WERI-Rb-1 (cell line): ENCODE results near the gene PSMD1.

Source experiments
- DNase-seq: peaks from one replicate; pipeline ENCODE4 v3.0.0-alpha.2; 2020
- H3K27ac ChIP-seq: fragments of 250-450 bp; sonication (Bioruptor Pico); 2 replicates; pipeline ENCODE4 v1.5.1; 2020; ENCODE audit warnings: mild to moderate bottlenecking, moderate library complexity
- H3K27me3 ChIP-seq: fragments of 250-450 bp; sonication (Bioruptor Pico); 2 replicates; pipeline ENCODE4 v1.5.1; 2021; ENCODE audit warnings: mild to moderate bottlenecking, low read depth, moderate library complexity; ENCODE audit not compliant: insufficient read depth, severe bottlenecking
- H3K36me3 ChIP-seq: fragments of 250-450 bp; sonication (Bioruptor Pico); 2 replicates; pipeline ENCODE4 v1.5.1; 2020; ENCODE audit warnings: mild to moderate bottlenecking, moderate library complexity
- H3K4me3 ChIP-seq: 2 replicates; pipeline ENCODE4 v1.5.1; 2011; ENCODE audit warnings: low read depth, mild to moderate bottlenecking, control low read depth, low read length
- H3K9me3 ChIP-seq: fragments of 250-450 bp; sonication (Bioruptor Pico); 2 replicates; pipeline ENCODE4 v1.5.1; 2021; ENCODE audit warnings: mild to moderate bottlenecking, moderate library complexity; ENCODE audit not compliant: severe bottlenecking
- TF ChIP-seq, protein P1 (sequence below): IDR thresholded peaks from 2 replicates; pipeline ENCODE4 v1.5.1; 2011; ENCODE audit warnings: low read depth, mild to moderate bottlenecking, control low read depth, inconsistent platforms, low read length

The PSMD1 gene

GRCh38 chr2:231056453-231057416, at the start of gene PSMD1:
Gene PSMD1 (plus strand): TSS chr2:231056867. CDS start chr2:231057026, 159 bp downstream.
- Histone ChIP-seq H3K36me3 (peaks cover 24% of the 10 kb centered on the region), H3K27me3 (no peaks in the 10 kb centered on the region), H3K4me3 (peak within 1 kb of the TSS; percentile 98), H3K9me3 (peaks cover 2% of the 10 kb centered on the region), H3K27ac (peak within 1 kb of the TSS; percentile 100)
- TF ChIP-seq, protein P1, sequence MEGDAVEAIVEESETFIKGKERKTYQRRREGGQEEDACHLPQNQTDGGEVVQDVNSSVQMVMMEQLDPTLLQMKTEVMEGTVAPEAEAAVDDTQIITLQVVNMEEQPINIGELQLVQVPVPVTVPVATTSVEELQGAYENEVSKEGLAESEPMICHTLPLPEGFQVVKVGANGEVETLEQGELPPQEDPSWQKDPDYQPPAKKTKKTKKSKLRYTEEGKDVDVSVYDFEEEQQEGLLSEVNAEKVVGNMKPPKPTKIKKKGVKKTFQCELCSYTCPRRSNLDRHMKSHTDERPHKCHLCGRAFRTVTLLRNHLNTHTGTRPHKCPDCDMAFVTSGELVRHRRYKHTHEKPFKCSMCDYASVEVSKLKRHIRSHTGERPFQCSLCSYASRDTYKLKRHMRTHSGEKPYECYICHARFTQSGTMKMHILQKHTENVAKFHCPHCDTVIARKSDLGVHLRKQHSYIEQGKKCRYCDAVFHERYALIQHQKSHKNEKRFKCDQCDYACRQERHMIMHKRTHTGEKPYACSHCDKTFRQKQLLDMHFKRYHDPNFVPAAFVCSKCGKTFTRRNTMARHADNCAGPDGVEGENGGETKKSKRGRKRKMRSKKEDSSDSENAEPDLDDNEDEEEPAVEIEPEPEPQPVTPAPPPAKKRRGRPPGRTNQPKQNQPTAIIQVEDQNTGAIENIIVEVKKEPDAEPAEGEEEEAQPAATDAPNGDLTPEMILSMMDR = peak; percentile 95
- DNase-seq = peak; percentile 93

GRCh38 chr2:231007286-231008098, 49.2 kb upstream of the PSMD1 start:
- TF ChIP-seq, protein P1 = no peak

DNA sequence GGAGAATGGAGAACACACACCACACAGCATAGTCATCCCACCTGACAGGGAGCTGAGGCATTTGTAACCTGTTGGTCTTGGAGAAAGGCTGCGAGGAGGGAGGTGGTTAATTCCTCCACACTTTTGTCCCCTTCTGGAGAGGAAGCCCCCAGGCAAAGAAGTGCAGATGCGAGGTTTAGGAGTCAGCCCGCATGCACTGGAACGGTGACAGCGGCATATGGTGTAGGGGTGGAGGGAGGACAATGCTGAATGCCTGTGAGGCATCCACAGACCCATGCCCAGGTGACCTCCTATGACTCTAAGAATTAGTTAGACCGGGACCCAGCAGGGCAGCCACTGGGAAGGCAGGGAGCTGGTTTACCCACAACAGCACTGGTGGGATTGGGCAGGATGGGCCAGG, 48.5 kb upstream of the PSMD1 start:
- H3K4me3 ChIP-seq = no peak overlapping the region
- no peaks in the 10 kb centered on the region for H3K27me3 ChIP-seq
- no peaks in the 10 kb centered on the region for H3K9me3 ChIP-seq
- H3K27ac ChIP-seq = no peak overlapping the region
- DNase-seq = peak; percentile 57
- H3K36me3 ChIP-seq = no peaks in the 10 kb centered on the region
- TF ChIP-seq, protein P1 = no peak

More at GRCh38 chr2:231007286-231008098, 49.2 kb upstream of the PSMD1 start:
- Histone ChIP-seq H3K9me3 (no peaks in the 10 kb centered on the region), H3K27me3 (no peaks in the 10 kb centered on the region), H3K4me3 (no peak overlapping the region), H3K27ac (no peak overlapping the region), H3K36me3 (no peaks in the 10 kb centered on the region)
- peak; percentile 39 for DNase-seq

DNA sequence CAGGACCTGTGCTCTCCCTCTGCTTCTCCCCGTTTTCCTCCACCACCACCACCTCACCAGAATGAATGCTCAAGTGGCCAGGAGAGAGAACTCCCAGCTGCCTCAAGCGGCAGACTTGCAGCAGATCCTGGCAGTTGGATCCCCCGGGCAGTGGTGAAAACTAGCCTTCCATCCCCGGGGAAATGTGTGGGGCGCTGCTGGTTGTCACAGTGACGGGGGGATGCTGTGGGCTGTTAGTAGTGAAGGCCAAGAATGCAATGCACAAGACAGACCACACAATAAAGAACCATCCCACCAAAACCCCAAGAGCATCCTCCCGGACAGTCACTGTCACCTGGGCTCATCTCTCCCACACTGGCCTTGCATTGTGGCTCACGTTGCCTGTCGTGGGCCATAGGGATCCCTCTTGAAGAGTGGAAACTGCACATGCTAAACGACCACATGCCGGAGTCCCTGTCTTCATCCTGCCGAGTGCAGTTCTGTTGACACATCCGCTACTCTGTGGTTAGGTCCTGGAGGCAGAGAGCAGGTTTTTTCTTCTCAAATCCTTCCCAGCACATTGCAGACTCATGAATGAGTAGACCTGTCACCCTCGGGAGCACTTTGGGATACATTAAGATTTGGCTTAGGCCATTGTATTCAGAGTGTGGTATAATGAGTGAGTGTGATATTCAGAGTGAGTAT, 47.3 kb upstream of the PSMD1 start:
- Histone ChIP-seq H3K27me3 (no peaks in the 10 kb centered on the region), H3K4me3 (no peak overlapping the region), H3K27ac (no peak overlapping the region), H3K36me3 (no peaks in the 10 kb centered on the region), H3K9me3 (no peaks in the 10 kb centered on the region)
- no peak for DNase-seq
- TF ChIP-seq, protein P1 = no peak

DNA sequence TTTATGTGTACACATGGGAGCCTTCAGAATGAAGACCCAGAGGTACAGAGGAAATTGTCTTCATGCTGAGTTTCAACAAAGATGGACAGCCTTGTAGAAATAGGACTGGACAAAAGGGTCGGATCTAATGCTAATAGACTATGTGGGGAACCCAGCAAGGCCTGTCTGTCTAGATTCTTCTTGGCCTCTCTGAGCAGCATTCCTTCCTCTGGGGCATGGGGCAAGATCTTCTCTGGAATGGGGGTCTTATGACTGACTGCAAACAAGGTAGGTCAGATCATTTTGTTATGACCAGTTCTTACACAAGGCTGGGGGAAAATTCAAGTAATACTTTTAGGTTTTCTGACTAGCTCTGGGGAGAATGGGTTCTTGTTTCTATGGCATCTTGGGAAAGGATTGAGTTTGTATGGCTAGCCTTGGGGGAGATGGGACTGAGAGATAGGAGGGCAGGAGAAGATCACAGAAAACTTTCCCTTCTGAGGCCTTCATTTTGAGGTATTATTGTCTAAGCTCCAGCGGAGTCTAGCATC, 46.4 kb upstream of the PSMD1 start:
- H3K27me3 ChIP-seq = no peaks in the 10 kb centered on the region
- no peak overlapping the region for H3K4me3 ChIP-seq
- H3K36me3 ChIP-seq = no peaks in the 10 kb centered on the region
- no peak overlapping the region for H3K27ac ChIP-seq
- TF ChIP-seq, protein P1 = no peak
- no peaks in the 10 kb centered on the region for H3K9me3 ChIP-seq
- no peak for DNase-seq
